ENCODE results near the gene XRN2. TPM values are rescaled to one million over a fixed set of nuclear protein-coding genes. Genes with fewer than 3 reads are reported as not detected.

Gene XRN2
- total RNA-seq, 1 donor from 2014 or later, result 66.7 TPM

DNA sequence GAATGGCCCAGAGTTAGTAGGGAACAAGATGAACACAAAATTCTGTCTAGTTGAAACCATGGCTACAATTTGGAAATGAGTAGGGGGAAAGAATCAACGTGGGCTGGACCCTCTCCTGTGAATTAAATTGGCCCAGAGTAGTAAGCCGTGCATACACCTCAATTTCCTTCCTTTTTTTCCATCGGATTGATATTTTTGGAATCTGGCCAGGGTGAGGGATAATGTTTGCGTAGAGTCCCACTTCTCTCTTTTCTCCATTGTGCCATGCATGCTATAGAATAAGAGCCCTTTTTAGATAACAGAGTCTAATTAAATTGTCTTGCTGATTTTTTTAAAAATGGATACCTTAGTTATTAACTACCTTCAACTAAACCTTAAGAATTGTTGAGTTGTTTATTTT, 35.2 kb downstream of the XRN2 start:
- peaks cover 72% of the 10 kb centered on the region for H3K36me3 Mint-ChIP-seq (ENCODE audit: unreplicated experiment)
- H3K9me3 Mint-ChIP-seq (ENCODE audit: unreplicated experiment), result peaks cover 4% of the 10 kb centered on the region

DNA sequence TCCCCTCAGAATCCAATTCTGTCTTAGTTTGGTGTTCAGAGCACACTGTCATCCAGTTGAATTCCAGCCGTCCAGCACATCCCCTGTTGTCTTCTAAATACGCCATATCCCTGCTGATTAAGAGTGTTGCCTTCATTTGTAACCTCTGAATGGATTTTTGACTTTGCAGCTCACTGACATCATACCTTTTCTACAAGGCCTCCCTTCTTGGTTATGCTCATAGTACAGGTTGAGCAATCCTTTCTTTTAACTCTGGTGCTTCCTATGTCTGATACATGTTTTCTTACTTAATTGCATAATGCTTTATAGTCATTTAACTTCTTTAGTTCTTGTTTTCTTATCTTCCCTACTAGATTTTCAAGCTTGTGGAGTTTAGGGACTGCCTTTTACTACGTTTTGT, 36.4 kb downstream of the XRN2 start:
- peaks cover 4% of the 10 kb centered on the region for H3K9me3 Mint-ChIP-seq (ENCODE audit: unreplicated experiment)
- TF ChIP-seq, protein P1, sequence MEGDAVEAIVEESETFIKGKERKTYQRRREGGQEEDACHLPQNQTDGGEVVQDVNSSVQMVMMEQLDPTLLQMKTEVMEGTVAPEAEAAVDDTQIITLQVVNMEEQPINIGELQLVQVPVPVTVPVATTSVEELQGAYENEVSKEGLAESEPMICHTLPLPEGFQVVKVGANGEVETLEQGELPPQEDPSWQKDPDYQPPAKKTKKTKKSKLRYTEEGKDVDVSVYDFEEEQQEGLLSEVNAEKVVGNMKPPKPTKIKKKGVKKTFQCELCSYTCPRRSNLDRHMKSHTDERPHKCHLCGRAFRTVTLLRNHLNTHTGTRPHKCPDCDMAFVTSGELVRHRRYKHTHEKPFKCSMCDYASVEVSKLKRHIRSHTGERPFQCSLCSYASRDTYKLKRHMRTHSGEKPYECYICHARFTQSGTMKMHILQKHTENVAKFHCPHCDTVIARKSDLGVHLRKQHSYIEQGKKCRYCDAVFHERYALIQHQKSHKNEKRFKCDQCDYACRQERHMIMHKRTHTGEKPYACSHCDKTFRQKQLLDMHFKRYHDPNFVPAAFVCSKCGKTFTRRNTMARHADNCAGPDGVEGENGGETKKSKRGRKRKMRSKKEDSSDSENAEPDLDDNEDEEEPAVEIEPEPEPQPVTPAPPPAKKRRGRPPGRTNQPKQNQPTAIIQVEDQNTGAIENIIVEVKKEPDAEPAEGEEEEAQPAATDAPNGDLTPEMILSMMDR (IDR thresholded peaks at IDR 0.05), result no peak
- no peak overlapping the region for H3K4me3 Mint-ChIP-seq (ENCODE audit: unreplicated experiment)
- H3K4me1 Mint-ChIP-seq (ENCODE audit: unreplicated experiment), result peaks cover 3% of the 10 kb centered on the region
- no peak for DNase-seq (ENCODE audit: extremely low spot score, unreplicated experiment)
- peaks cover 67% of the 10 kb centered on the region for H3K36me3 Mint-ChIP-seq (ENCODE audit: unreplicated experiment)
- no peak overlapping the region for H3K27ac Mint-ChIP-seq (ENCODE audit: unreplicated experiment)
- no peaks in the 10 kb centered on the region for H3K27me3 Mint-ChIP-seq (ENCODE audit: unreplicated experiment)

More for the DNA sequence above, 35.2 kb downstream of the XRN2 start:
- Mint-ChIP-seq H3K27ac (ENCODE audit: unreplicated experiment) (no peak overlapping the region), H3K4me3 (ENCODE audit: unreplicated experiment) (no peak overlapping the region), H3K27me3 (ENCODE audit: unreplicated experiment) (no peaks in the 10 kb centered on the region), H3K4me1 (ENCODE audit: unreplicated experiment) (peaks cover 3% of the 10 kb centered on the region)
- DNase-seq (ENCODE audit: extremely low spot score, unreplicated experiment), result no peak
- TF ChIP-seq, protein P1 (IDR thresholded peaks at IDR 0.05), result no peak

DNA sequence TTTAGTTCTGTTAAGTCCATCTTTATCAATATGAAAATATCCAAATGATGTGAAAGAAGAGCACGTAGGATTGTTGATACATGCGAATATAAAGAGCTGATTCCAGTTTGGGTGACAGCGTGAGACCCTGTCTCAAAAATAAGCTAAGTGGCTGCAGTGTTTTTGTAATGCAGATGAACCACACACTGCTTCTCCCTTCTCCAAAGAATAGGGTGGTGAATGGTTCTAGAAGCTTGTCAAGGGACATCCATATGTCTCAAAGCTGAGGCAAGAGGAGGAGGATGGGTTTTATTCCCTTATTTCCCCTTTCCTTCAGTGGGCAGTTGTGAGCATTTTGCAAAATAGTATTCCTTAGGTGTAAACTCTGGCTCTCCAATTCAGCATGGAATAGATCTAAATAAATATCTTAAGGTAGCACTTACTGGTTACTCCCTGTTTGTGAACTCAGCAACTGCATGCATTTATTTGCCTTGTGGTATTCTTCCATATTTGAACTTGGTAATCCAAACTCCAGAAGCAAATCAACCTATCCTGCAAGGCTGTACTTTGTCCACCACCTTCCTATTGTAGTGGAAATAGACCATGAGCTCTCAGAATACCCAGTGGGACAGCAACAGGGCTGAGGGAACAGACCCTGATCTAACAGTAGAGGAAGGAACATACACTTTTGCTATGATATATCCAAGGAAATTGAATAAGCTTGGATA, 38.0 kb downstream of the XRN2 start:
- Mint-ChIP-seq H3K4me1 (ENCODE audit: unreplicated experiment) (peaks cover 3% of the 10 kb centered on the region), H3K27me3 (ENCODE audit: unreplicated experiment) (no peaks in the 10 kb centered on the region), H3K9me3 (ENCODE audit: unreplicated experiment) (no peaks in the 10 kb centered on the region), H3K36me3 (ENCODE audit: unreplicated experiment) (peaks cover 62% of the 10 kb centered on the region), H3K4me3 (ENCODE audit: unreplicated experiment) (no peak overlapping the region), H3K27ac (ENCODE audit: unreplicated experiment) (no peak overlapping the region)
- no peak for DNase-seq (ENCODE audit: extremely low spot score, unreplicated experiment)
- TF ChIP-seq, protein P1 (IDR thresholded peaks at IDR 0.05), result no peak

DNA sequence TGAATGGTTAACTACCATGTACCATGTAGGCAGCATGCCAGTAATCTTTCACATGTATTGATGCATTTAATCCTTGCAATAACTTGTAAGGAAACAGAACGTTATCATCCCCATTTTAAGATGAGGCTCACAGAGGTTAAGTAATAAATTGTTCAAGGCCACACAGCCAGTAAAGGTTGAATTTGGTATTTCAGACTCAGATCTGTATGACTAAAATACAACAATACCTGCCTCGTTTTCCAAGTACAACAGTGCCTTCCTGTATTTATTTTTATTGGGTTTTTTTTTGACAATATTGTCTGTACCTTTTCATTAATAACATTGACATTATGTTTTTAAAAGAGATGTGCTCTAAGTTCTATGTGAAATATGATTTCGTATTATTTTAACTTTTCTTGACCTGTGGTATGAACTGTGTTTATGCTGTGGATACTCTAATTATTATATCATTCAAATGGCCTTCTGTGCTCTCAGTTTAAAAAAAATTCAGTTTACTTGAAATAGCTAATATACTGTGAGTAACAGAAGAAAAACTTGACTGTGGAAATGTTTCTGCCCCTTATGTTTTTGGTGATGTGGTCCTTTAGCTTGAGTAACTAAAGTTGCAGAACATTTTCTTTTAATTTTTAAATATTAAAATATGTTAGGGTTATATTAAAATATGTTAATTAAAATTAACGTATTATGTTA, 39.7 kb downstream of the XRN2 start:
- peaks cover 57% of the 10 kb centered on the region for H3K36me3 Mint-ChIP-seq (ENCODE audit: unreplicated experiment)
- no peak overlapping the region for H3K27ac Mint-ChIP-seq (ENCODE audit: unreplicated experiment)
- no peak for DNase-seq (ENCODE audit: extremely low spot score, unreplicated experiment)
- peaks cover 3% of the 10 kb centered on the region for H3K4me1 Mint-ChIP-seq (ENCODE audit: unreplicated experiment)
- no peak overlapping the region for H3K4me3 Mint-ChIP-seq (ENCODE audit: unreplicated experiment)
- TF ChIP-seq, protein P1 (IDR thresholded peaks at IDR 0.05), result no peak
- H3K9me3 Mint-ChIP-seq (ENCODE audit: unreplicated experiment), result no peaks in the 10 kb centered on the region
- H3K27me3 Mint-ChIP-seq (ENCODE audit: unreplicated experiment), result no peaks in the 10 kb centered on the region

DNA sequence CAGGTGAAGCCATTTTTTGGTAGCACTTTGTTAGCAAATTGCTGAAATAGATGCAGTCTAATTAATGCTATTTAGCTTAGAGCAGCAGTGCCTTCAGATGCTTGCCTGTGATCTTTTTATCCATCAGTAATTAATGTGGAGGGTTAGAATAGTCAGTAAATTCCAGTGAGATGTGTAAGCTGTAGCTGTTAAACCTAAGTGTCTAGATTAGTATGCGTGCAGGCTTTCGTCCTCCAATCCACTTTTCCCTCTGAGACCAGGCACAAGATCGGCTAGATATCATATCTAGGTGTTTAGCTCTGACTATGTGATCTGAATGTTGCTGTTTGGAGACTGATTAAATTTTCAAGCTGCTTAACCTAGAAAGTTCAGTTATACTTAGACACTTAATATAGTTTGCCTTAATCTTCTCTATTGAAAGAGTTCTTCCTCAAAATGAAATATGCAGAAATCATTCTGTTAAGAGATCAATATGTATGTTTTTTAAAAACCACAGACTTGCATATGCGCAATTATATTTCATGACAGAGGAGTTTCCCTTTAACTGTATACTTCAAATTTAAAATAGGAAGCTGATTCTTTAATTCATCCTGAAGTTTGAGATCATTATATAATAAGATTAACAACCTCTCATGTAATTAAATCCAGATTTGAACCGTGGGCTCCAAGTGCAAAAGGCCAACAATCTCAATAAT, 41.2 kb downstream of the XRN2 start:
- no peak overlapping the region for H3K27ac Mint-ChIP-seq (ENCODE audit: unreplicated experiment)
- TF ChIP-seq, protein P1 (IDR thresholded peaks at IDR 0.05), result no peak
- no peak overlapping the region for H3K4me3 Mint-ChIP-seq (ENCODE audit: unreplicated experiment)
- no peaks in the 10 kb centered on the region for H3K9me3 Mint-ChIP-seq (ENCODE audit: unreplicated experiment)
- H3K36me3 Mint-ChIP-seq (ENCODE audit: unreplicated experiment), result peaks cover 63% of the 10 kb centered on the region
- H3K4me1 Mint-ChIP-seq (ENCODE audit: unreplicated experiment), result peaks cover 3% of the 10 kb centered on the region
- no peak for DNase-seq (ENCODE audit: extremely low spot score, unreplicated experiment)
- no peaks in the 10 kb centered on the region for H3K27me3 Mint-ChIP-seq (ENCODE audit: unreplicated experiment)
